SK-N-SH treated with all-trans-retinoic acid at 6 μM for 48 hours (cell line): ENCODE results near the gene TP53BP2.
"Not testable (repeated sequence)": the region's sequence is repeated elsewhere in the genome, so short reads cannot be mapped to it uniquely, and the experiment has no call there.

Experiments used
- ATAC-seq: fragments of 200-7000 bp; cut with Tn5 transposase; 3 replicates; pipeline ENCODE4 v1.9.1; 2020; ENCODE audit warnings: mild to moderate bottlenecking, moderate library complexity
- ARNTL ChIP-seq: fragments of 450-650 bp; formaldehyde crosslinking; IDR thresholded peaks from 2 replicates; pipeline ENCODE4 v1.5.0; 2020; ENCODE audit warnings: low read depth, mild to moderate bottlenecking, moderate library complexity, borderline replicate concordance
- BACH2 ChIP-seq: fragments of 250-450 bp; sonication (Bioruptor Pico); IDR thresholded peaks from 2 replicates; pipeline ENCODE4 v1.9.0; 2021; ENCODE audit warnings: mild to moderate bottlenecking, borderline replicate concordance
- CSDC2 ChIP-seq: fragments of 250-450 bp; sonication (Bioruptor Pico); IDR thresholded peaks from 2 replicates; pipeline ENCODE4 v1.5.0; 2020; ENCODE audit warnings: mild to moderate bottlenecking, moderate library complexity
- GLIS3 ChIP-seq: fragments of 250-450 bp; sonication (Bioruptor Pico); IDR thresholded peaks from 2 replicates; pipeline ENCODE4 v1.5.0; 2020; ENCODE audit warnings: mild to moderate bottlenecking, moderate library complexity
- ISL1 ChIP-seq: fragments of 250-450 bp; sonication (Bioruptor Pico); IDR thresholded peaks from 2 replicates; pipeline ENCODE4 v2.1.2; 2022; ENCODE audit warnings: mild to moderate bottlenecking, moderate library complexity
- PPARA ChIP-seq: fragments of 250-450 bp; sonication (Bioruptor Pico); IDR thresholded peaks from 2 replicates; pipeline ENCODE4 v1.5.0; 2020; ENCODE audit warnings: mild to moderate bottlenecking, borderline replicate concordance
- SNAI2 ChIP-seq: fragments of 250-450 bp; sonication (Bioruptor Pico); IDR thresholded peaks from 2 replicates; pipeline ENCODE4 v1.5.0; 2020; ENCODE audit warnings: mild to moderate bottlenecking, moderate library complexity
- TCF4 ChIP-seq: fragments of 250-450 bp; sonication (Bioruptor Pico); IDR thresholded peaks from 2 replicates; pipeline ENCODE4 v1.8.0; 2021; ENCODE audit warnings: mild to moderate bottlenecking, moderate library complexity, borderline replicate concordance
- TOX ChIP-seq: fragments of 250-450 bp; sonication (Bioruptor Pico); IDR thresholded peaks from 2 replicates; pipeline ENCODE4 v1.8.0; 2021; ENCODE audit warnings: mild to moderate bottlenecking, moderate library complexity, borderline replicate concordance
- ZFP3 ChIP-seq: fragments of 250-450 bp; sonication (Bioruptor Pico); IDR thresholded peaks from 2 replicates; pipeline ENCODE4 v1.5.0; 2020; ENCODE audit warnings: mild to moderate bottlenecking, moderate library complexity
- ZFP30 ChIP-seq: fragments of 450-650 bp; formaldehyde crosslinking; IDR thresholded peaks from 2 replicates; pipeline ENCODE4 v1.5.0; 2022; ENCODE audit warnings: mild to moderate bottlenecking, moderate library complexity
- ZNF565 ChIP-seq: fragments of 450-650 bp; formaldehyde crosslinking; conservative IDR thresholded peaks from 2 replicates; pipeline ENCODE4 v1.5.0; 2020; ENCODE audit warnings: low read depth, mild to moderate bottlenecking, moderate library complexity
- ZNF70 ChIP-seq: fragments of 450-650 bp; formaldehyde crosslinking; IDR thresholded peaks from 2 replicates; pipeline ENCODE4 v1.5.0; 2020; ENCODE audit warnings: mild to moderate bottlenecking, moderate library complexity
- ZNF8 ChIP-seq: fragments of 450-650 bp; formaldehyde crosslinking; IDR thresholded peaks from 2 replicates; pipeline ENCODE4 v1.5.0; 2020; ENCODE audit warnings: mild to moderate bottlenecking, moderate library complexity
- TF ChIP-seq, protein P1 (sequence below): fragments of 250-450 bp; sonication (Bioruptor Pico); IDR thresholded peaks from 2 replicates; pipeline ENCODE4 v1.5.1; 2020; ENCODE audit warnings: low read depth, mild to moderate bottlenecking, moderate library complexity
- TF ChIP-seq, protein P2 (sequence below): fragments of 250-450 bp; sonication (Bioruptor Pico); IDR thresholded peaks from 2 replicates; pipeline ENCODE4 v1.8.0; 2021; ENCODE audit warnings: low read depth, mild to moderate bottlenecking, moderate library complexity, borderline replicate concordance
- TF ChIP-seq, protein P3 (sequence below): fragments of 250-450 bp; sonication (Bioruptor Pico); IDR thresholded peaks from 2 replicates; pipeline ENCODE4 v1.8.0; 2020; ENCODE audit warnings: mild to moderate bottlenecking, moderate library complexity, borderline replicate concordance

The TP53BP2 gene

DNA sequence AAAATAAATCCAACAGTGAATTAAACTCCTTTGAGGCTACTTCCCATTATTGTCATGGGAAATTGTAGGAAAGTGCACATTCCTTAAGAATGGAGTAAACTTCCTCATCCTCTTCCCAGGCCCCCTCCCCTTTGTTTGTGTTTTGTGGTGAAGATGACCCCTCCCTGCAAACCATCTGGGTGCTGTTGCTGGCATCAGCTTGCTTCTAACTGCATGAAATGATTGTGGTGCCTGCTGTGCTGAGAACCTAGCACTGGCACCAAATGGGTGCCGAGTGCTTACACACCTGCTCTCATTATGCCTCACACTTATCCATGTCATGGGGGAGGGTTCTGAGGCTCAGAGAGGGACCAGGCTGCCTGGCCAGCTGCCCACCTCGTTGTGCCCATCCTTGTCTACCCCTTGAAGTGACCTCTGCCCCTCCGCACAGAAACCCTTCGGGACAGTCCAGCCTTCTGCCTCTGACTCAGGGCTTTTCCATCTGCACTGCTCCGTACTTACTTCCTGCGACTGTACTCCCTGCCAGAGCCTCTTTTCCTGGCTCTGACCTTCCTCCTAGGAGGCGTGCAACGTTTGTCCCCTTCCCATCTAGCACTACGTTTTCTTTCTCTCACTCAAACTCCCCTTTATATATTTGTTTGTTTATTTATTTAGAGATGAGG is 102.8 kb downstream of the TP53BP2 start:
- no peak for TF ChIP-seq ZNF8 (CRISPR knock-in tag)
- ATAC-seq: peak; percentile 22; the same call in 2 of the 3 replicates

DNA sequence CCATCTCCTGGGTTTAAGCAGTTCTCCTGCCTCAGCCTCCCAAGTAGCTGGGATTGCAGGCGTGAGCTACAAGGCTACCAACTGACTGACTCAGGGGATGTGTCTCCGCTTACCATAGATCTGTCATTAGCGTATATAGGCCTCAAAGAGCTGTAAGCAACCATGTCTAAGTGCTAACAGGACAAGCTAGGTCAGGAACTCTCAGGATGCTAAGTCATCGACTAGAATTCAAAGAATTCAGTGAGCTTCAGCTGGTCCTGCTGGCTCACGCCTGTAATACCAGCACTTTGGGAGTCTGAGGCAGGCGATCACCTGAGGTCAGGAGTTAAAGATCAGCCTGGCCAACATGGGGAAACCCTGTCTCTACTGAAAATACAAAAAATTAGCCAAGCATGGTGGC is 103.9 kb downstream of the TP53BP2 start:
- ATAC-seq: peak; percentile 42
- TF ChIP-seq SNAI2: no peak
- TF ChIP-seq ZNF8 (CRISPR knock-in tag): no peak
- TF ChIP-seq, protein P1, sequence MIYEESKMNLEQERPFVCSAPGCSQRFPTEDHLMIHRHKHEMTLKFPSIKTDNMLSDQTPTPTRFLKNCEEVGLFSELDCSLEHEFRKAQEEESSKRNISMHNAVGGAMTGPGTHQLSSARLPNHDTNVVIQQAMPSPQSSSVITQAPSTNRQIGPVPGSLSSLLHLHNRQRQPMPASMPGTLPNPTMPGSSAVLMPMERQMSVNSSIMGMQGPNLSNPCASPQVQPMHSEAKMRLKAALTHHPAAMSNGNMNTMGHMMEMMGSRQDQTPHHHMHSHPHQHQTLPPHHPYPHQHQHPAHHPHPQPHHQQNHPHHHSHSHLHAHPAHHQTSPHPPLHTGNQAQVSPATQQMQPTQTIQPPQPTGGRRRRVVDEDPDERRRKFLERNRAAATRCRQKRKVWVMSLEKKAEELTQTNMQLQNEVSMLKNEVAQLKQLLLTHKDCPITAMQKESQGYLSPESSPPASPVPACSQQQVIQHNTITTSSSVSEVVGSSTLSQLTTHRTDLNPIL (CRISPR knock-in tag): no peak
- TF ChIP-seq, protein P2, sequence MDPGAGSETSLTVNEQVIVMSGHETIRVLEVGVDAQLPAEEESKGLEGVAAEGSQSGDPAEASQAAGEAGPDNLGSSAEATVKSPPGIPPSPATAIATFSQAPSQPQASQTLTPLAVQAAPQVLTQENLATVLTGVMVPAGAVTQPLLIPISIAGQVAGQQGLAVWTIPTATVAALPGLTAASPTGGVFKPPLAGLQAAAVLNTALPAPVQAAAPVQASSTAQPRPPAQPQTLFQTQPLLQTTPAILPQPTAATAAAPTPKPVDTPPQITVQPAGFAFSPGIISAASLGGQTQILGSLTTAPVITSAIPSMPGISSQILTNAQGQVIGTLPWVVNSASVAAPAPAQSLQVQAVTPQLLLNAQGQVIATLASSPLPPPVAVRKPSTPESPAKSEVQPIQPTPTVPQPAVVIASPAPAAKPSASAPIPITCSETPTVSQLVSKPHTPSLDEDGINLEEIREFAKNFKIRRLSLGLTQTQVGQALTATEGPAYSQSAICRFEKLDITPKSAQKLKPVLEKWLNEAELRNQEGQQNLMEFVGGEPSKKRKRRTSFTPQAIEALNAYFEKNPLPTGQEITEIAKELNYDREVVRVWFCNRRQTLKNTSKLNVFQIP (CRISPR knock-in tag): no peak

DNA sequence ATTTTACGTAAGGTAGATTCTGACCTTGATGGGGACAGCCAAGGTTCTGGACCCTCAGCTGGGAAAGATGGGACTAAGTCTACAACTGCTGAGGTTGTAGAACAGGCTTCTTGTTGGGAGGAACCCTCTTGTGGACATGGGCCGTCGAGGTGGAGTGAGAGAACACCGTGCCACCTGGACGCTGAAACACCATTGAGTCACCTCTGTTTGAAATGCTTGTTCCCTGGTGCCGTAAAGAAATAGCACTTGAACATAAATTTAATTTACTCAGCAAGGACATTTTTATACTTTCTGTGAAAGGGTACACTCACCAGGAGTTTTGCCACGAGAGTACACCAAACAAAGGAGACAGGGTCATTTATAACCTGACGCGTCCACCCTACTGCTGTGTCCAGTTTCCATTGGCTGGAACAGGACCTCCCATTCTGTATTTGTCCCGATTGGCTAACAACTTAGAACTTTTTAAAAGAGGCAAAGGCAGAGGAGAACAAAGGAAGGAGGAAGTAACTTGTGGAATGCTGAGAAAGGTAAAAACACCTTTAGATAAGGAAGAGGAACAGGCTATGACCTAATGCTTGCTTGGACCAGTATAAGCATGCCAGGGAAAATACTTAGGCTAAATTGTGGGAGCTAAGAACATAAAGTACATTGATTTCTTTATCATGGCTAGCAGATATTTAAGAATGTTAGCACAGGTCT is 105.6 kb downstream of the TP53BP2 start:
- ATAC-seq: not testable (repeated sequence)

DNA sequence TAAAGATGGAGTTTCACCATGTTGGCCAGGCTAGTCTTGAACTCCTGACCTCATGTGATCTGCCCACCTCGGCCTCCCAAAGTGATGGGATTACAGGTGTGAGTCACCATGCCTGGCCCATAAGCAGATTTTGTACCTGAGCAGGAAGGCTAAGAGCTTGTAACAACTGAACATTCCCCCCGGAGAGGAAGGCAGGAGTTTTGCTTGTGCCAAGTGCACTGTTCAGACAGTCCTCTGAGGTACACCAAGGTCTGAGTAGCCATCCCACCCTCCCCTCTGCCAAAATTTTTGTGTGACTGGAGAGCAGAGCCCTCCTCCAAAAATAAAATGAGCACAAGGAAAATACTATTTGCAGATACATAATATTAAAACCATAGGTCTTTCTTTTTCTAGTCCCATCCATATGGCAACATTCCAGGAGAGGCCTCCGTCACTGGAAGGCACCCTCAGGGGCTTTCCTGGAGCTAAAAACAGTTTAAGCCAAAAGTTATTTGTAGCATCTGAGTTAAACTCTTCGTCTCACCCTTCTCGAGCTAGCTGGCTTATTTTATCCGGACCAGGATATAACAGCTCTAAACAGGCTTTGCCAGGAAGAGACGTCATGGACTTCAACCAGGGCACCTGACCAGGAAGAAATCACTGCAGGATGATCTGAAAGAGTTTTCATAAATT is 106.2 kb downstream of the TP53BP2 start:
- ATAC-seq: no peak
- TF ChIP-seq, protein P3, sequence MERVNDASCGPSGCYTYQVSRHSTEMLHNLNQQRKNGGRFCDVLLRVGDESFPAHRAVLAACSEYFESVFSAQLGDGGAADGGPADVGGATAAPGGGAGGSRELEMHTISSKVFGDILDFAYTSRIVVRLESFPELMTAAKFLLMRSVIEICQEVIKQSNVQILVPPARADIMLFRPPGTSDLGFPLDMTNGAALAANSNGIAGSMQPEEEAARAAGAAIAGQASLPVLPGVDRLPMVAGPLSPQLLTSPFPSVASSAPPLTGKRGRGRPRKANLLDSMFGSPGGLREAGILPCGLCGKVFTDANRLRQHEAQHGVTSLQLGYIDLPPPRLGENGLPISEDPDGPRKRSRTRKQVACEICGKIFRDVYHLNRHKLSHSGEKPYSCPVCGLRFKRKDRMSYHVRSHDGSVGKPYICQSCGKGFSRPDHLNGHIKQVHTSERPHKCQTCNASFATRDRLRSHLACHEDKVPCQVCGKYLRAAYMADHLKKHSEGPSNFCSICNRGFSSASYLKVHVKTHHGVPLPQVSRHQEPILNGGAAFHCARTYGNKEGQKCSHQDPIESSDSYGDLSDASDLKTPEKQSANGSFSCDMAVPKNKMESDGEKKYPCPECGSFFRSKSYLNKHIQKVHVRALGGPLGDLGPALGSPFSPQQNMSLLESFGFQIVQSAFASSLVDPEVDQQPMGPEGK (CRISPR knock-in tag): no peak
- TF ChIP-seq TOX (CRISPR knock-in tag) (no peak), ZNF8 (CRISPR knock-in tag) (no peak), ZFP30 (no peak), ISL1 (CRISPR knock-in tag) (no peak), CSDC2 (no peak), TCF4 (CRISPR knock-in tag) (no peak), SNAI2 (no peak), PPARA (no peak), ARNTL (CRISPR knock-in tag) (no peak), ZFP3 (CRISPR knock-in tag) (no peak), ZNF565 (CRISPR knock-in tag) (no peak)
- TF ChIP-seq, all 23 proteins: peak for 0

DNA sequence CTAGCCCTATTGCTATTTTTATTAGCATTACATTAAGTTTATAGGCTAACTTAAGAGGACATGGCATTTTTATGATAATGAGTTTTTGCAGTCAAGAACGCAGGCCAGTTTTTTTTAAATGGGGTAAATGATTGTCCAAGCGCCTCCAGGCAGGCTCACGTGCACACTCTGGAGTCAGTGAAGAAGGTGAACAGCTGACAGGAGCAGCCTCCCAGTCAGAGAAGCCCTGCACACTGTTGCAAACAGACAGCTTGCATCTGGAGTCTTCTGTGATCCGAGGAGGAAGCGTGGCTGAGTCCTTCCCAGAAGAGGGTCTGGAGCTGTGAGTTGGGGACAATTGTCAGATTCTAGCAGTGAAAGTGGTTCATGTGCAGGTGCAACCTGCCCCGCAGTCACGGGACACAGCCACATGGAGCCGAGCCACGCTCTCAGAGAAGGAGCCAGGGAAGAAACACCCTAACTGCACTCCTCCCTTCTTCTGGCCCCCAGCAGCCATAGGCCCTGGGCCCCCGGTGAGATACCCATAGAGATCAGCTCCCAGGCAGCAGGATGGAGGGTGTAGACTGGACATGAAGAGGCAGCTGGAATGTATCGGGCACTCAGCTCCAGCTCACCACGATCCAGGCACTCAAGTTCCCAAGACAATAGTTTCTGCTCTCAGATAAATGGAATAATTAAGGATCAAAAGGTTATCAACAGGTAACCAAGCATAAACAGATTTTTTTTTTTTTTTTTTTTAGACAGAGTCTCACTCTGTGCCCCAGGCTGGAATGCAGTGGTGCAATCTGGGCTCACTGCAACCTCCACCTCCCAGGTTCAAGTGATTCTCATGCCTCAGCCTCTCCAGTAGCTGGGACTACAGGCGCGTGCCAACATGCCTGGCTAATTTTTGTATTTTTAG is 107.0 kb downstream of the TP53BP2 start:
- no peak for ATAC-seq
- no peak for TF ChIP-seq BACH2 (CRISPR knock-in tag)
- TF ChIP-seq SNAI2: no peak
- TF ChIP-seq ZNF8 (CRISPR knock-in tag): no peak
- TF ChIP-seq ZNF70 (CRISPR knock-in tag): no peak
- TF ChIP-seq, protein P1 (CRISPR knock-in tag): no peak
- TF ChIP-seq, protein P3 (CRISPR knock-in tag): no peak
- TF ChIP-seq GLIS3 (CRISPR knock-in tag): no peak
- TF ChIP-seq ZNF565 (CRISPR knock-in tag): no peak
- TF ChIP-seq ZFP30: no peak
- TF ChIP-seq, protein P2 (CRISPR knock-in tag): no peak
- no peak for TF ChIP-seq TCF4 (CRISPR knock-in tag)
